IMR-90 (cell line): ENCODE results near the gene PRKAR1B. TPM values are rescaled to one million over a fixed set of nuclear protein-coding genes. Genes with fewer than 3 reads are reported as not detected.

Experiments
- ATAC-seq: fragments of 200-7000 bp; cut with Tn5 transposase; 2 replicates; pipeline ENCODE4 v1.9.1; 2020; ENCODE audit warnings: low read depth, mild to moderate bottlenecking, moderate library complexity
- BruUV-seq: library from RNA; stranded (reverse); fragments of 400-500 nt; replicated peaks from 2 replicates; lab custom pipeline; 2021; lab: Mats Ljungman, UMichigan
- CTCF ChIA-PET: fragments of 300-600 bp; formaldehyde crosslinking; extraction: SDS; loops from one replicate; lab custom pipeline; 2021; ENCODE audit warnings: antibody characterized with exemption; lab: Yijun Ruan, JAX
- POLR2A ChIA-PET: fragments of 300-600 bp; sonication (Branson Sonifier 250); formaldehyde crosslinking; loops from one replicate; lab custom pipeline; 2022; ENCODE audit warnings: antibody characterized with exemption; ENCODE audit not compliant: unreplicated experiment; lab: Charles Lee
- DNase-seq: peaks from one replicate; pipeline ENCODE4 v3.0.0; 2013
- H2AFZ ChIP-seq: replicated peaks from 2 replicates; pipeline ENCODE3; 2013; ENCODE audit warnings: low read length, mild to moderate bottlenecking; ENCODE audit not compliant: poor library complexity
- H2AK5ac ChIP-seq: 2 replicates; pipeline ENCODE4 v1.6.1; 2013; ENCODE audit warnings: low read depth, low read length, inconsistent platforms
- H2AK9ac ChIP-seq: replicated peaks from 2 replicates; pipeline ENCODE3; 2013; ENCODE audit warnings: mild to moderate bottlenecking, low read depth, low read length, moderate library complexity; ENCODE audit not compliant: poor library complexity
- H2BK120ac ChIP-seq: 2 replicates; pipeline ENCODE4 v1.6.1; 2013; ENCODE audit warnings: low read depth, low read length, inconsistent platforms
- H2BK15ac ChIP-seq: 3 replicates; pipeline ENCODE4 v1.6.1; 2013; ENCODE audit warnings: low read depth, low read length, inconsistent platforms
- H2BK20ac ChIP-seq: 2 replicates; pipeline ENCODE4 v1.6.1; 2013; ENCODE audit warnings: low read depth, mild to moderate bottlenecking, inconsistent platforms, low read length, moderate library complexity
- H2BK5ac ChIP-seq: 2 replicates; pipeline ENCODE4 v1.6.1; 2013; ENCODE audit warnings: mild to moderate bottlenecking, low read depth, low read length, inconsistent platforms; ENCODE audit not compliant: poor library complexity, severe bottlenecking
- H3K14ac ChIP-seq: replicated peaks from 2 replicates; pipeline ENCODE4 v1.6.1; 2013; ENCODE audit warnings: low read depth, low read length, inconsistent platforms
- H3K18ac ChIP-seq: 2 replicates; pipeline ENCODE4 v1.6.1; 2013; ENCODE audit warnings: low read depth, low read length, control low read depth
- H3K23ac ChIP-seq: 2 replicates; pipeline ENCODE4 v1.6.1; 2013; ENCODE audit warnings: low read depth, low read length, inconsistent platforms
- H3K27ac ChIP-seq: 2 replicates; pipeline ENCODE4 v1.5.1; 2013; ENCODE audit warnings: mild to moderate bottlenecking, control low read depth, low read length; ENCODE audit not compliant: insufficient read depth
- H3K27me3 ChIP-seq: 2 replicates; pipeline ENCODE4 v1.6.1; 2013; ENCODE audit warnings: low read length; ENCODE audit not compliant: control insufficient read depth, insufficient read depth
- H3K36me3 ChIP-seq: 2 replicates; pipeline ENCODE4 v1.6.1; 2013; ENCODE audit warnings: low read length, mixed read lengths; ENCODE audit not compliant: control insufficient read depth, insufficient read depth
- H3K4ac ChIP-seq: 2 replicates; pipeline ENCODE4 v1.6.1; 2013; ENCODE audit warnings: low read depth, low read length, inconsistent platforms
- H3K4me1 ChIP-seq: 2 replicates; pipeline ENCODE4 v1.6.1; 2013; ENCODE audit warnings: low read length, mixed read lengths; ENCODE audit not compliant: control insufficient read depth, insufficient read depth
- H3K4me2 ChIP-seq: 2 replicates; pipeline ENCODE4 v1.6.1; 2013; ENCODE audit warnings: low read depth, mild to moderate bottlenecking, control low read depth, low read length, moderate library complexity
- H3K4me3 ChIP-seq: 2 replicates; pipeline ENCODE4 v1.5.1; 2013; ENCODE audit warnings: low read depth, mild to moderate bottlenecking, control low read depth, low read length, moderate library complexity; ENCODE audit not compliant: insufficient read depth
- H3K56ac ChIP-seq: 2 replicates; pipeline ENCODE4 v1.6.1; 2013; ENCODE audit warnings: low read length, inconsistent platforms; ENCODE audit not compliant: insufficient read depth; ENCODE audit errors: extremely low read depth
- H3K79me1 ChIP-seq, 2 experiments: 2 replicates each; pipeline ENCODE4 v1.6.1; 2013; ENCODE audit warnings: low read length in 2 of 2, inconsistent platforms in 1 of 2, low read depth in 1 of 2
- H3K9ac ChIP-seq: 2 replicates; pipeline ENCODE4 v1.6.1; 2013; ENCODE audit warnings: low read depth, low read length, control low read depth
- H3K9me1 ChIP-seq: 2 replicates; pipeline ENCODE4 v1.6.1; 2013; ENCODE audit warnings: low read length, inconsistent platforms; ENCODE audit not compliant: insufficient read depth
- H3K9me3 ChIP-seq: 2 replicates; pipeline ENCODE4 v1.6.1; 2013; ENCODE audit warnings: low read length; ENCODE audit not compliant: control insufficient read depth, insufficient read depth
- H4K20me1 ChIP-seq: 2 replicates; pipeline ENCODE4 v1.6.1; 2013; ENCODE audit warnings: low read length, inconsistent platforms; ENCODE audit not compliant: insufficient read depth
- H4K5ac ChIP-seq: 2 replicates; pipeline ENCODE4 v1.6.1; 2013; ENCODE audit warnings: mild to moderate bottlenecking, low read depth, low read length, control low read depth
- H4K8ac ChIP-seq, 2 experiments: 2 replicates each; pipeline ENCODE4 v1.6.1; 2013; ENCODE audit warnings: low read depth in 2 of 2, low read length in 2 of 2, control low read depth in 1 of 2, inconsistent platforms in 1 of 2
- H4K91ac ChIP-seq: 2 replicates; pipeline ENCODE4 v1.6.1; 2013; ENCODE audit warnings: low read depth, low read length, inconsistent platforms; ENCODE audit not compliant: insufficient read depth
- CEBPB ChIP-seq: IDR thresholded peaks from 2 replicates; pipeline ENCODE4 v1.6.1; 2012; ENCODE audit warnings: low read depth, low read length, improper control_type of control experiment
- FOS ChIP-seq: fragments of 150-350 bp; IDR thresholded peaks from 2 replicates; pipeline ENCODE4 v1.6.1; 2016; ENCODE audit warnings: low read depth, low read length
- MAFK ChIP-seq: IDR thresholded peaks from 2 replicates; pipeline ENCODE4 v1.6.1; 2012; ENCODE audit warnings: low read depth, low read length, improper control_type of control experiment
- MAZ ChIP-seq: IDR thresholded peaks from 2 replicates; pipeline ENCODE4 v1.6.1; 2012; ENCODE audit warnings: low read depth, mild to moderate bottlenecking, low read length, improper control_type of control experiment, moderate library complexity, borderline replicate concordance
- RCOR1 ChIP-seq: IDR thresholded peaks from 2 replicates; pipeline ENCODE4 v1.6.1; 2012; ENCODE audit warnings: mild to moderate bottlenecking, low read length, improper control_type of control experiment; ENCODE audit not compliant: insufficient replicate concordance
- RFX5 ChIP-seq: IDR thresholded peaks from 2 replicates; pipeline ENCODE4 v1.8.0; 2012; ENCODE audit warnings: low read depth, mild to moderate bottlenecking, low read length, moderate library complexity
- SMC3 ChIP-seq: fragments of 150-350 bp; IDR thresholded peaks from 2 replicates; pipeline ENCODE4 v1.6.1; 2016; ENCODE audit warnings: low read depth, mild to moderate bottlenecking, antibody characterized with exemption, low read length, moderate library complexity
- WGBS, 2 experiments: methylation state at CpG; one replicate each; pipeline versions ENCODE4 v1.1.5 to v1.1.7; 2013; ENCODE audit warnings: missing lambda C conversion rate in 2 of 2; ENCODE audit not compliant: insufficient read length in 1 of 2; ENCODE audit errors: extremely low coverage in 2 of 2; 5-methylcytosine and 5-hydroxymethylcytosine counted together
- dilution Hi-C: fragments of 300-500 bp; cut with HindIII; formaldehyde crosslinking; loops from one replicate; pipeline ENCODE4 v1.14.3; 2018; ENCODE audit warnings: low sequenced_read_pairs; ENCODE audit not compliant: unreplicated experiment
- in situ Hi-C: fragments of 300-500 bp; cut with MboI; formaldehyde crosslinking; loops from 3 replicates; pipeline ENCODE4 v1.14.3; 2019; ENCODE audit warnings: low sequenced_read_pairs, inconsistent platforms, mixed read lengths
- intact Hi-C: fragments of 100-400 bp; cut with micrococcal nuclease; formaldehyde crosslinking; loops from 2 replicates; pipeline ENCODE4 v1.10.0; 2022
- polyA plus RNA-seq, 3 experiments: library from polyadenylated mRNA; depleted of rRNA; stranded (reverse); fragments of >200 nt; gene quantifications; 2 replicates each; pipeline ENCODE4 v1.2.3, GENCODE V29; 2012; ENCODE audit warnings: low replicate concordance in 1 of 3
- total RNA-seq: library from RNA; depleted of rRNA; stranded (reverse); fragments of >200 nt; gene quantifications from 2 replicates; pipeline ENCODE4 v1.2.3, GENCODE V29; 2012
- TF ChIP-seq, protein P1 (sequence below): fragments of 150-350 bp; IDR thresholded peaks from 2 replicates; pipeline ENCODE4 v1.6.1; 2017; ENCODE audit warnings: mild to moderate bottlenecking, antibody characterized with exemption, low read length, low read depth

PRKAR1B gene
- total and polyA plus RNA-seq, 2 of the 4 experiments (the other 2 are of a cell fraction): 15.2 to 20.2 TPM

DNA sequence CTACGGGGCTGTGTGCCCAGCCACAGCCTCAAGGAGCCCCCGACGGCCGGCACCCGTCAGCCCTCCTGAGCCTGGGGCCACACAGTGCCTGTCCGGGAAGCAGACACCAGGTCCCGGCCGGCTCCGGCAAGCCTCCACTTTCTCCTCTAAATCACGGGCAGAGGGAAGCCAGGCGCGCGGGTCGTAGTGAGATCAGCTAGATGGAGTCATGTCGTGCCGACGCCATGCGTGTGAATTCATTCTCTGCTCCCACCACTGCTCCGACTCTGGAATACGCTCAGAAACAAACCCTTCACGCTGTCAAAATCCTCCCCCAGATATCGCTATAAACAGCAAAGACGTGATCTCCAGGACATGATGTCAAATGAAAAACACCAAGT lies 94.3 kb downstream of the PRKAR1B start:
- TF ChIP-seq CEBPB (no peak), SMC3 (no peak), RFX5 (no peak), RCOR1 (no peak), FOS (no peak), MAFK (no peak), MAZ (no peak)
- TF ChIP-seq, protein P1, sequence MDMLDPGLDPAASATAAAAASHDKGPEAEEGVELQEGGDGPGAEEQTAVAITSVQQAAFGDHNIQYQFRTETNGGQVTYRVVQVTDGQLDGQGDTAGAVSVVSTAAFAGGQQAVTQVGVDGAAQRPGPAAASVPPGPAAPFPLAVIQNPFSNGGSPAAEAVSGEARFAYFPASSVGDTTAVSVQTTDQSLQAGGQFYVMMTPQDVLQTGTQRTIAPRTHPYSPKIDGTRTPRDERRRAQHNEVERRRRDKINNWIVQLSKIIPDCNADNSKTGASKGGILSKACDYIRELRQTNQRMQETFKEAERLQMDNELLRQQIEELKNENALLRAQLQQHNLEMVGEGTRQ: no peak
- Histone ChIP-seq H3K23ac (no peak overlapping the region), H3K9me3 (no peaks in the 10 kb centered on the region), H4K8ac (no peak overlapping the region), H3K18ac (no peak overlapping the region), H3K27ac (no peak overlapping the region), H3K56ac (no peak overlapping the region), H3K4me3 (no peak overlapping the region), H2AK5ac (no peak overlapping the region), H4K5ac (no peak overlapping the region), H2AFZ (no peak overlapping the region), H3K9me1 (no peaks in the 10 kb centered on the region), H3K4me2 (no peak overlapping the region), H2BK5ac (no peak overlapping the region), H3K27me3 (no peaks in the 10 kb centered on the region), H2BK15ac (no peak overlapping the region), H3K36me3 (no peaks in the 10 kb centered on the region), H3K14ac (no peak overlapping the region), H2BK20ac (no peak overlapping the region), H4K91ac (no peak overlapping the region), H4K20me1 (no peaks in the 10 kb centered on the region), H2AK9ac (no peak overlapping the region), H2BK120ac (no peak overlapping the region), H3K4me1 (no peaks in the 10 kb centered on the region), H3K79me1 (no peaks in the 10 kb centered on the region), H3K9ac (no peak overlapping the region), H3K4ac (no peak overlapping the region)
- POLR2A ChIA-PET: no interaction called here
- ATAC-seq (no peak), DNase-seq (no peak)
- BruUV-seq: no TSS peak
- CTCF ChIA-PET: no interaction called here
- intact Hi-C loops: no loop called here
- dilution Hi-C loops: no loop called here
- WGBS, 2 experiments: 97% methylated on average over 6 of the region's 23 CpGs; no CpG with 5 or more reads in 1 of the 2 experiments
- in situ Hi-C loops: no loop called here
